HG02588 (cell line): ENCODE measurements around the gene IYD.
"Not testable (repeated sequence)": the region's sequence is repeated elsewhere in the genome, so short reads cannot be mapped to it uniquely, and the experiment has no call there.

Source experiments
- ATAC-seq: cut with Tn5 transposase; IDR thresholded peaks from one replicate; pipeline ENCODE4 v1.9.1; 2021; ENCODE audit warnings: mild to moderate bottlenecking, moderate library complexity; ENCODE audit not compliant: unreplicated experiment

Gene IYD

DNA sequence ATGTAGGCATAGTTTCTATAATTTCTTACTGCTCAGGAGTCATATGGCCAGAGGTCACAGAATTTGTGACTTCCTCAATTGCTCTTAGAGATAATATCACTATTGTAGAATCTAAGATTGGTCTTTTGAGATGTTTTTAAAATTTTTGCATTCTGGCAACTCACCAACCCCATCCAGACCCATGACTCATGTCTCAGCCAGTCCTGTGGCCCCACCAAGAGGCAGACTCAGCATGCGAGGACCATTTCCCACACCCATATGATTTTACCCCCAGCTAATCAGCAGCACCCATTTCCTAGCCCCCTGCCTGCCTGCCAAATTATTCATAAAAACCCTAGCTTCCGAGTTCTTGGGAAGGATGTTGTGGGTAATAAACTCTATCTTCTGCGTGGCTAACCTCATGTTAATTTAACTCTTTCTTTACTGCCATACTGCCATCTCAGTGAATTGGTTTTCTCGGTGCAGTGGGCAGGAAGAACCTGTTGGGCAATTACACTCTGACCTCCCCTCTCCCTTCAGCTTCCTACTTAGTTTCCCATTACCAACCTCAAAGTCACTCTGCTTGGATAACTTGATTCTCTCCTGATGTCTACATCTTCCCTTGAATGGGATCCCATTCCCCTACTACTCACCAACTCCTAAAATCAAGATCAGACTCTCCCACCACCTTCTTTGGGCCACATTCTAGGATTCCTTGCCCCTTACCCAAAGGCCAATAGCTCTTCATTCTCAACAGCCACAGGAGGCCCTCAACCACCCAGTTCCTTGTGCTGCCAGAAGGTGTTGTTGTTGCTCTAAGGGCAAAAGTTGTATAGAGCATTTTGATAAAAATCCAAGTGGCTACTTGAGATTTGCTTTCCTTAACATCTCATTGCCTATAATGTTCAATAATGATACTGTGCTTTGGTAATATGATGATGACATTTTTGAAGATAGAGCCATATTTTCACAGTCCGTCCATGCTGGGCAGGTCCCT is 16.2 kb upstream of the IYD start:
- no peak for ATAC-seq

- no peak for ATAC-seq
These were observed 15.4 kb upstream of the IYD start for GRCh38 chr6:150353445-150353844.

GRCh38 chr6:150354754-150355571 is 13.8 kb upstream of the IYD start:
- ATAC-seq, result no peak

DNA sequence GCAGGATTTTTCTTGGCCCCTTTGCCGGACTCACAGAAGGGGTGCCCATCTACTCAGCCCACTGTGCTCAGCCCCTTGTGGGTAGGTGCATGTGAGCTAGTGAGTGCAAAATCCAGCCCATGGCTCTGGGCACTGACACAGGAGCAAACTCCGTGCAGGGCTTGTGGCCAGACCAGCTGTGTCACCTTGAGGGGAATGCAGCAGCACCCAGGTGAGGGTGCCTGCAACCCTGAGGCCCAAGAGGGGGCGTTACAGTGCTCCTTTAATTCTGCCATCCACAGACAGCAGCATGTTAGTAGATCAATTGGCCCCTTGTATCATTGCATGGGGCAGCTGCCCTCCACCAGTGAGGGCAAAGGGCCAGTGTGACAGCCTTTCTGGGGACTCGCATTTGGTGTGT is 12.9 kb upstream of the IYD start:
- no peak for ATAC-seq

GRCh38 chr6:150361876-150362275 is 6.9 kb upstream of the IYD start:
- no peak for ATAC-seq

DNA sequence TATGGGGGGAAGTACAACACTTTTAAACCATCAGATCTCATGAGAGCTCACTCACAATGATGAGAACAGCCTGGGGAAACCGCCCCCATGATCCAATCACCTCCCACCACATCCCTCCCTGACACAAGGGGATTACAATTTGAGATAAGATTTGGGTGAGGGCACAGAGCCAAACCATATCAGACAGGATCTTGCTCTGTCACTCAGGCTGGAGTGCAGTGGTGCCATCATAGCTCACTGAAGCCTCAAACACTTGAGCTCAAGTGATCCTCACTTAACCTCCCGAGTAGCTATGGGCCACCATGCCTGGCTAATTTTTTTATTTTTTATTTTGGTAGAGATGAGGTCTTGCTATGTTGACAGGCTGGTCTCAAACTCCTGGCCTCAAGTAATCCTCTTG is 5.1 kb upstream of the IYD start:
- no peak for ATAC-seq

DNA sequence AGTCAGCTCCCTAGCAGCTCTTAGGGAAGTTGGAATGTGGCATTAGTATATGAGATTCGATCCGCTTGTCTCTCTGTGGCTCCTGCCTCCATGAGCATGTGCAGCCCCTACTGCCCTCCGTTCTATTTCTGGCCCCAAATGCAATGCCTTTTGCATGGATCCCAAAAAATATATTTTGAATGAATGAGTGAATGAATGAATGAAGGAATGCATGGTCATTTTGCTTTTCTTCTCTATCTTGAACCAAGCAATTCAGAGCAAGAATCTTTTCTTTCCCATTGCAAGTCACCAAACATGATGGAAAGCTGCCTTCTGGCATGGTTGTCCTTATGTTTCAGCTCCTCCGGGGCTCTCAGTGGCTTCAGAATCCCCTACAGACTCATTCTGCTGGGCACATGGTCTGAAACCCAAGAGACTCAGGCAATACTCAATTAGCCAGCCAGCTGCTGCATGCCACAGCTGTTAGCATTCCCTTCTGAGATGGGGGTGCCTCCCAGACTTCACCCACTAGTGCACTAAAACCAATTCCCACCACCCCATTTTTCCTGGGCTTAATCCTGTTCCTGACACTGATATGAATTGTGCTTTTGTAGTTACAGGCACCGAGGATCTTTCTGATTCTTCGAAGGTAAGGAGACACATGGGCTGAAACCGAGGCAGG is 2.6 kb upstream of the IYD start:
- no peak for ATAC-seq

GRCh38 chr6:150369408-150369807 is 596 bp downstream of the IYD start:
- no peak for ATAC-seq

DNA sequence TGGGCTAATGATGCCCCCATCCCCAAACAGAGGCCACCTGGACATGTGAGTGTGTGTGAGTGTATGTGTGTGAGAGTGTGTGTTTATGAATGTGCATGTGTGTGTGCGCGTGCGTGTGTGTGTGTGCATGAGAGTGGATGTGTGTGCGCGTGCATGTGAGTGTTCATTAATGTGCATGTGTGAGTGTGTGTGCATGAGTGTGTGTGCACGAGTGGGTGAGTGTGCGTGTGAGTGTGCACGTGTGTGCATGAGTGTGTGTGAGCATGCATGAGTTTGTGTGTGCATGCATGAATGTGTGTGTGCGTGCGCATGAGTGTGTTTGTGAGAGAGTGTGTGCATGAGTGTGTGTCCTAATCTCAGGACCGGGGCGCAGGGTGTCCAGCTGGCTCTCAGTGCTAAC is 1.3 kb downstream of the IYD start:
- no peak for ATAC-seq

DNA sequence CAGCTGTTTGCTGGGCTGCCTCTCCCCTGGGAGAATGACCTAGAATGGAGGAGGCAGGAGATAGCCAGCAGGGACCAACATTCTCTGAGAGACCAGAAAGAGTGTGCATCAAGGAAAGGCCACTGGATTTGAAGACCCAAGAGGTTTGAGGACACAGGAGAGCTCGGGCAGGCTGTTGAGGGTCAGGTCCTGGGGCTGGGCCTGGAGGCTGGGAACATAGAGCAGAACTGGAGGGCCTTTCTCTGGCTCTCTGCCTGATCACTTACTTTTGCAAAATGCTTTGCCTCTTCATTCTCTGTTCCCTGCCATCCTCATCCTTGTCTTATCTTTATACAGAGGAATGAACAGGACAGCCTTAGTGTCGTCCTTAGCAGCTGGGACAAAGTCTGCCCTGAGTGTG is 2.5 kb downstream of the IYD start:
- no peak for ATAC-seq

DNA sequence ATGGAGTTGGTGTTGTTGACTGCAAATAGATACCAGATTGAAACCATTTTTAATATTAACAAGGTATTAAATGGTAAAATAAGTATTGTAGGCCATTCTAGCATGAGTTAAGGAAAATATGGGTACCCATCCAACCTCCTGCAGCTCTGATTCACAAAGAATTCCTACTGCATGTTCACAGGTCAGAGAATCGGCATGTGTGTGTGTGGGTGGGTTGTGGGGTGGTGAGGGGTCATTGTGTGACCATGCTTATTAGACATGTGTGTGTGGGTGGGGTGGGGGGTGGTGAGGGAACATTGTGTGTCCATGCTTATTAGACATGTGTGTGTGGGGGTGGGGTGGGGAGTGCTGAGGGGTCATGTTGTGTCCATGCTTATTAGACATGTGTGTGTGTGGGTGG is 3.2 kb downstream of the IYD start:
- no peak for ATAC-seq

- ATAC-seq, result no peak
These were observed 4.5 kb downstream of the IYD start for GRCh38 chr6:150373260-150373701.

DNA sequence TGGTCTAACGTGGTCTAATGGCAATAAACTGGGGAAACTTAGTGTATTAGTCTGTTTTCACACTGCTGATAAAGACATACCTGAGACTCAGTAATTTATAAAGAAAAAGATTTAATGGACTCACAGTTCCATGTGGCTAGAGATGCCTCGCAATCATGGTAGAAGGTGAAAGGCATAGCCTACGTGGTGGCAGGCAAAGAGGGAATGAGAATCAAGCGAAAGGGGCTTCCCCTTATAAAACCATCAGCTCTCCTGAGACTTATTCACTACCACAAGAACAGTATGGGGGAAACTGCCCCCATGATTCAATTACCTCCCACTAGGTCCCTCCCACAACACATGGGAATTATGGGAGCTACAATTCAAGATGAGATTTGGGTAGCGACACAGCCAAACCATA is 5.5 kb downstream of the IYD start:
- not testable (repeated sequence) for ATAC-seq

GRCh38 chr6:150377211-150377781 is 8.5 kb downstream of the IYD start:
- no peak for ATAC-seq

GRCh38 chr6:150380256-150380655 is 11.4 kb downstream of the IYD start:
- ATAC-seq, result no peak

- no peak for ATAC-seq
These were observed 13.4 kb downstream of the IYD start for GRCh38 chr6:150382171-150382570.

DNA sequence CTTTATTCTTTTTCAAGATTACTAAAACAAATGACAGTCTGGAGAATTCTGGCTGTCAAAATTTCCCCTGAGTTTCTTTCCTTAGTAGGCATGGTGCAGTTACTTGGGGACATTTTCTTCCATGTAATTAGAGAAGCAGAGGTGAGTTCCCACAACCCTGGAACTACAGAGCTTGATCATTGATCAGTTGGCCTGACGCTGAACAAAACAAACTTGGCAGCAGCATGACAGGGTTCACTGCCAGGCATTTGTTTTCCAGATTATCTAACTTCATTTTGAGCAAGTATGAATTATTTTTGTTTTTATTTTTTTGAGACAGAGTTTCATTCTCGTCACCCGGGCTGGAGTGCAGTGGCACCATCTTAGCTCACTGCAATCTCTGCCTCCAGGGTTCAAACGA is 22.6 kb downstream of the IYD start:
- ATAC-seq, result no peak

GRCh38 chr6:150391890-150392289 is 23.1 kb downstream of the IYD start:
- no peak for ATAC-seq

DNA sequence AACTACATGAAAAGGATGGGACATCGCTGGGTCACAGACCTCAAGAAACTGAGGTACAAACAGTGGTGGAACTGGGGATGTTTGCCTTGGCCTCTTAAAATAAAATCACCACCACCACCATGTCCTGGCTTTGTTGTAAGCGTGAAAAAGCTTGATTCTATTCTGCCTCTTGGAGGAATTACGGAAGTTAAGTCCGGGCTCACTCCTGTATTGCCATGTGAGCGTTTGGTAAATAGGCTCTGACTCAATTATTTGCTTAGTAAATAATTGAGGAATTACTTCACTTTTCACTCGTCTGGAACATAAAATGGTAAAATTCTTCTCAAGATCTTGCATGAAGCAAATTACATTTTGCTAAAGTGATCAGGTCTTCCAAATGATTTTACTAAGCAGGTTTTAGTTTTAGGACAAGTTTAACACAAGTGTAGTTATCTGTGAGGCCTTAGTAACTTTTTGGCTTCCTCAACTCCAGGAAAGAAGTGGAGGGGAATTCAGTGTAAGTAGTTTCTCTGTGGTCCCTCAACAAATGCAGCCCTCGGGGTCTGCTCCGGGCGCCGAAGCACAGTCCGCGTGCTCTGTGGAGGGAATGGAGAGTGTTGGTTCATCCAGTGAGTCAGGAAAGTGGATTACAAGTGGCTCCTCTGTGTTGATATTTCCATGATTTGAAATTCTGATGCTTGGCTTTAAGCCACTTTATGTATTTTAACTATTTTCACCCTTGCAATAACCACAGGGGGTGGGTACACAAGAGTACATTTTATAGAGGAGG is 23.8 kb downstream of the IYD start:
- no peak for ATAC-seq
